GM18909 (cell line): ENCODE results near the gene PRR11.
"Not testable (repeated sequence)": the region's sequence is repeated elsewhere in the genome, so short reads cannot be mapped to it uniquely, and the experiment has no call there.

Experiments
- ATAC-seq: cut with Tn5 transposase; IDR thresholded peaks from one replicate; pipeline ENCODE4 v1.9.1; 2021; ENCODE audit warnings: mild to moderate bottlenecking; ENCODE audit not compliant: unreplicated experiment, poor library complexity

PRR11 gene

DNA sequence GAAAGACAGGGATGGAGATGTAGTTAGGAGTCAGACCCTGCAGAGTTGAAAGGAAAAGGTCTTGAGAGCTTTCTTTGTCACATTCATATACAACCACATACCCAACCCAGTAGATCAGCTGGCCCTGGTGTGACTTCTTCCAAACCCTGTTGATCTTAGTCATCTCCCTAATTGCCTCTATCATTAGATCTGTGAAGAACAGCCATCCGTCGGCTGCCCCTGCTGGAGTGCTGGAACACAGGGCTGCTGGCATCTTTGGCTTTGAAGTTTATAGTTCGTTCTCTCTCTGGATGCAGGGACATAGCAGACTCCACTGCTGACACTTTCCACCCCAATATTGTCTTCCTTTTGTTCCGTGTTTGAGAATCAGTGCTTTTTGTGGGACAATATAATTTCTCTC is 43.9 kb downstream of the PRR11 start:
- ATAC-seq = no peak

DNA sequence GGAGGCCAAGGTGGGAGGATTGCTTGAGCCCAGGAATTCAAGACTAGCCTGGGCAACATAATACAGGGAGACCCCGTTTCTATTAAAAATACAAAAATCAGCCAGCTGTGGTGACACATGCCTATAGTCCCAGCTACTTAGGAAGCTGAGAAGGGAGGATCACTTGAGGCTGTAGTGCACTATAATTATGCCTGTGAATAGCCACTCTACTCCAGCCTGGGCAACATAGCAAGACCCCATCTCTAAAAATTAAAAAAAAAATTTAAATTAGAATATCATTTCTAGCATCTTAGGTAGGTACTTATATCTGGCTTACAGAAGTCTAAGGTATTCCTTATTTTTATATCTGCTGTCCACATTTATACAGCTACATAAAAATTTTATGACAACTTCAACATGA is 46.8 kb downstream of the PRR11 start:
- ATAC-seq = no peak

DNA sequence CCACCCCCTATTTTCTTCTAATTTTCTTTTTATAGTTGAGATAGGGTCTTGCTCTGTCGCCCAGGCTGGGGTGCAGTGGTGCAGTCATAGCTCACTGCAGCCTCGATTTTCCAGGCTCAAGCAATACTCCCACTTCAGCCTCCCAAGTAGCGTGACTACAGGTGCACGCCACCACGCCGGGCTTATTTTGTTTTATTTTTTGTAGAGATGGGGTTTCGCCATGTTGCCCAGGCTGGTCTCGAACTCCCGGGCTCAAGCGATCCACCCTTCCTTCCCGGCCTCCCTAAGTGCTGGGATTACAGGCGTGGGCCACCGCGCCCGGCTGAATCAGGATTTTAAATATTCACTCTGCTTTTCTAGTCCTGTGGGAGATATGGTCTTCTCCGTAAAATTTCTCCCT is 63.8 kb downstream of the PRR11 start:
- no peak for ATAC-seq

GRCh38 chr17:59219992-59220327 is 64.4 kb downstream of the PRR11 start:
- ATAC-seq = no peak

GRCh38 chr17:59220328-59221158 is 65.0 kb downstream of the PRR11 start, which contains the start of gene GDPD1:
Gene GDPD1, plus strand, starts transcription at chr17:59220511. Its CDS starts 99 bp downstream, at chr17:59220610.
- ATAC-seq = peak; percentile 93

- ATAC-seq = no peak
These were observed 65.8 kb downstream of the PRR11 start for GRCh38 chr17:59221159-59221847.

GRCh38 chr17:59223813-59224212 is 68.3 kb downstream of the PRR11 start:
- no peak for ATAC-seq

DNA sequence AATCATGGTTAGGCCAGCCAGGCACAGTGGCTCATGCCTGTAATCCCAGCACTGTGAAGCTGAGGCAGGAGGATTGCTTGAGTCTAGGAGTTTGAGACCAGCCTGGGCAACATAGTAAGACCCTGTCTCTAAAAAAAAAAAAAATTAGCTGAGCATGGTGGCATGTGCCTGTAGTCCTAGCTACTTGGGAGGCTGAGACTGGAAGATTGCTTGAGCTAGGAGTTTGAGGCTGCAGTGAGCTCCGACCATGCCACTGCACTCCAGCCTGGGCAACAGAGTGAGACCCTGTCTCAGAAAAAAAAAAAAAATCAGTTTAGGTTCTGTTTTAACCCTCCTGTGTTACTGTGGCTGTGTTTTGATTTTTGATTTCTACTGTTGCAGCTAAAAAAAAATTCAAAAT is 73.0 kb downstream of the PRR11 start:
- not testable (repeated sequence) for ATAC-seq

DNA sequence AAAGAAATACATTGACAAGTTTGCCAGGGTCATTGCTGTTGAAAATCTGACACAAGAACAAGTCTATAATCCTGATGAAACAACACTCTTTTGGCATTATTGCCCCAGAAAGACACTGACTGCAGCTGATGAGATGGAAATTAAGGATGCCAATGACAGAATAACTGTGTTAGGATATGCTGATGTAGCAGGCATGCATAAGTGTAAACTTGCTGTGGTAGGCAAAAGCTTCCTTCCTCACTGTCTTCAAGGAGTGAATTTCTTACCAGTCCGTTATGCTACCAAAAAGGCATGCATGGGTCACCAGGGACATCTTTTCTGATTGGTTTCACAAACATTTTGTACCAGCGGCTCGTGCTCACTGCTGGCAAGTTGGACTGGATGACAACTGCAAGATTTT is 75.2 kb downstream of the PRR11 start:
- no peak for ATAC-seq

DNA sequence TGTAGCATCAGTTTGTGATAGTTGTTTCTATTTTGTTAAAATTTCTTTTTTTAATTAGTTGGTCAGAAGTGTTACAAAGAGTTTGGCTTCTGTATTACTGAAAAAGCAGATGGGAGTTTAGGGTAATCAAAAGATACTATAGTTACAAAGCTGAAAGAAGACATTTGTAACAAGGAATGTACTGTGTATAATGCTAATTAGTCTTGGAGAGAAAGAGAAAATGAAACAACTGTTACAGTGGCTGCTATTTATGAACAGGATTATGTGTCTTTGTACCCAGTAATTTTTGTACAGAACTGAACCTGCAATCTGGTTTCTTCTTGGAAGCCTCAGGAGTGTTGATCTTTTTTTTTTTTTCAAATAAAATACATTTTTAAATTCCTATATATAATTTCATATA is 79.1 kb downstream of the PRR11 start:
- ATAC-seq = no peak

DNA sequence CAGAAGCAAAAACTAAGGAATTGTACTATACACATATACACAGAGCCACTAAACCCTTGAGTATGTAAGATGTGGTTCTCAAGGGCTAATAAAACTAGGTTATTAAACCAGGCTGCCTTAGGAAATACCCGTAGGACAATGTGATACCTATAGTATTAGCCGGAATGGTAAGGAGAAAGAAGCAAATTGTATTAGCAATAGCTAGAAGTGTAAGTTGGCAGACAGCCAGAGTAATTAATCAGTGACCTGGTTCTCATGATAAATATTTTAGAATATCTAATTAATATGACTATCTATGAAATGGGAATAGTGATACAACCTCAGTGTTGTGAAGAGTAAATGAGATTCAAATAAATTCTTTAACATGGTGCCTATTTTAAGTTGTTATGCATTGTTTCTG is 83.4 kb downstream of the PRR11 start:
- no peak for ATAC-seq

DNA sequence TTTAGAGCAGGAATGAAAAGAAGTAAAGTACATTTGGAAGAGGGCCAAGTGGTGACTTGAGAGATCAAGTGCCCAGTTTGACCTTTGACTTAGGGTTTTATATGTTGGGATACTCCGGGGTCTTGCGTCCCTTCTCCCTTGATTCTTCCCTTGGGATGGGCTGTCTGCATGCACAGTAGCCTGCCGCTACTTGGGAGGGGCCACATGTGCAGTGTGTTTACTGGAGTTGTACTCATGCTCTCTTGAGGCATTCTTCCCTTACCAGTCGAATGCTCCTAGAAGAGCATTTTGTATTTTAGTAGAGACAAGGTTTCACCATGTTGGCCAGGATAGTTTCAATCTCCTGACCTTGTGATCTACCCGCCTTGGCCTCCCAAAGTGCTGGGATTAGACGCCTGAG is 88.5 kb downstream of the PRR11 start:
- no peak for ATAC-seq
